KBM-7 (cell line): ENCODE results near the gene NOTUM.
"Not testable (repeated sequence)": the region's sequence is repeated elsewhere in the genome, so short reads cannot be mapped to it uniquely, and the experiment has no call there.

ENCODE experiments used
- DNase-seq: peaks from one replicate; pipeline ENCODE4 v3.0.0-alpha.2; 2015
- in situ Hi-C: fragments of 300-500 bp; cut with MboI; formaldehyde crosslinking; loops from 2 replicates; pipeline ENCODE4 v1.14.3; 2020; ENCODE audit warnings: low sequenced_read_pairs, low pct_unique_long_range_greater_than_20kb, mixed read lengths

Gene NOTUM

GRCh38 chr17:81998212-81998611 lies 37.2 kb upstream of the NOTUM start:
- no peak for DNase-seq
- in situ Hi-C loops = no loop called here

GRCh38 chr17:81996757-81997441 lies 35.9 kb upstream of the NOTUM start:
- no peak for DNase-seq
- in situ Hi-C loops = no loop called here

GRCh38 chr17:81996232-81996756 lies 35.3 kb upstream of the NOTUM start:
- in situ Hi-C loops = no loop called here
- DNase-seq = no peak

GRCh38 chr17:81995463-81996231 lies 34.7 kb upstream of the NOTUM start:
- in situ Hi-C loops = no loop called here
- no peak for DNase-seq

- in situ Hi-C loops = no loop called here
- DNase-seq = no peak
These were observed 33.8 kb upstream of the NOTUM start for GRCh38 chr17:81994593-81995462.

- in situ Hi-C loops = no loop called here
- no peak for DNase-seq
These were observed 33.0 kb upstream of the NOTUM start for GRCh38 chr17:81993729-81994592.

GRCh38 chr17:81992306-81993102 lies 31.5 kb upstream of the NOTUM start:
- no peak for DNase-seq
- in situ Hi-C loops = no loop called here

- DNase-seq = no peak
- in situ Hi-C loops = no loop called here
These were observed 30.8 kb upstream of the NOTUM start for GRCh38 chr17:81991684-81992305.

GRCh38 chr17:81990836-81991683 lies 30.1 kb upstream of the NOTUM start:
- no peak for DNase-seq
- in situ Hi-C loops = no loop called here

GRCh38 chr17:81987161-81987770 lies 26.3 kb upstream of the NOTUM start:
- DNase-seq = no peak
- in situ Hi-C loops = no loop called here

- no peak for DNase-seq
- in situ Hi-C loops = no loop called here
These were observed 25.6 kb upstream of the NOTUM start for GRCh38 chr17:81986606-81987005.

GRCh38 chr17:81984773-81985410 lies 23.9 kb upstream of the NOTUM start:
- DNase-seq = no peak
- in situ Hi-C loops = no loop called here

- DNase-seq = peak; percentile 38
- in situ Hi-C loops = no loop called here
These were observed 22.8 kb upstream of the NOTUM start for GRCh38 chr17:81983639-81984373.

GRCh38 chr17:81983011-81983638 lies 22.1 kb upstream of the NOTUM start:
- DNase-seq = no peak
- in situ Hi-C loops = no loop called here

- in situ Hi-C loops, DNase-seq: not testable (repeated sequence)
These were observed 20.5 kb upstream of the NOTUM start for GRCh38 chr17:81981511-81981910.
